Body of pancreas (tissue), 4 donors: Measurements from ENCODE around the gene FCN1. TPM values are rescaled to one million over a fixed set of nuclear protein-coding genes. Genes with fewer than 3 reads are reported as not detected.

Source experiments
- ATAC-seq: fragments of 150-250 bp; one replicate; pipeline ENCODE4 v1.9.1; 2016
- DNase-seq, 4 donors: peaks; one replicate each; pipeline ENCODE4 v3.0.0-alpha.2; 2019
- H3K27ac ChIP-seq, 4 donors: fragments of 200-600 bp; sonication (generic); 1 replicate in 3 of 4; 2 replicates in 1 of 4; pipeline versions ENCODE4 v1.5.1 to v1.6.1; 2016 to 2019; ENCODE audit warnings: mild to moderate bottlenecking in 1 of 4, mixed read lengths in 1 of 4, moderate library complexity in 1 of 4
- H3K27me3 ChIP-seq, 2 donors: fragments of 200-600 bp; sonication (generic); one replicate each; pipeline ENCODE4 v1.6.0; 2016; ENCODE audit warnings: mild to moderate bottlenecking in 1 of 2
- H3K36me3 ChIP-seq, 2 donors: fragments of 200-600 bp; sonication (generic); replicated peaks in 1 of 2; 2 replicates each; pipeline ENCODE4 v1.5.1; 2016; ENCODE audit warnings: low read depth in 2 of 2; ENCODE audit not compliant: insufficient read depth in 1 of 2
- H3K4me1 ChIP-seq: fragments of 200-600 bp; sonication (generic); one replicate; pipeline ENCODE4 v1.6.0; 2016
- H3K4me3 ChIP-seq, 2 donors: fragments of 200-600 bp; sonication (generic); 1 replicate in 1 of 2; 2 replicates in 1 of 2; pipeline ENCODE4 v1.5.1; 2016 to 2019
- H3K9me3 ChIP-seq, 3 donors: fragments of 200-600 bp; sonication (generic); 1 replicate in 2 of 3; 2 replicates in 1 of 3; pipeline ENCODE4 v1.5.1; 2016
- POLR2A ChIP-seq, 3 donors: fragments of 450-650 bp; IDR thresholded peaks; one replicate each; pipeline ENCODE4 v1.6.1; 2016; ENCODE audit warnings: antibody characterized with exemption in 3 of 3, mild to moderate bottlenecking in 2 of 3
- WGBS, 2 donors: methylation state at CpG; one replicate each; pipeline ENCODE4 v1.1.5; 2017; 5-methylcytosine and 5-hydroxymethylcytosine counted together
- intact Hi-C: fragments of 100-400 bp; cut with DNase I; formaldehyde crosslinking; loops from one replicate; pipeline ENCODE4 v1.15.1; 2023
- total RNA-seq, 2 donors: library from RNA; depleted of rRNA; stranded (reverse); fragments of >200 nt; gene quantifications; one replicate each; pipeline ENCODE4 v1.1.0, GENCODE V29; 2016
- TF ChIP-seq, protein P1 (sequence below), 7 experiments: fragments of 450-650 bp in 4 of 7; fragments of 200-600 bp in 3 of 7; sonication (generic) in 3 of 7; IDR thresholded peaks; one replicate each; pipeline ENCODE4 v1.5.1; 2016 to 2019; ENCODE audit warnings: antibody characterized with exemption in 7 of 7

Gene FCN1
- total RNA-seq, 2 donors from 2014 or later, result not detected

DNA sequence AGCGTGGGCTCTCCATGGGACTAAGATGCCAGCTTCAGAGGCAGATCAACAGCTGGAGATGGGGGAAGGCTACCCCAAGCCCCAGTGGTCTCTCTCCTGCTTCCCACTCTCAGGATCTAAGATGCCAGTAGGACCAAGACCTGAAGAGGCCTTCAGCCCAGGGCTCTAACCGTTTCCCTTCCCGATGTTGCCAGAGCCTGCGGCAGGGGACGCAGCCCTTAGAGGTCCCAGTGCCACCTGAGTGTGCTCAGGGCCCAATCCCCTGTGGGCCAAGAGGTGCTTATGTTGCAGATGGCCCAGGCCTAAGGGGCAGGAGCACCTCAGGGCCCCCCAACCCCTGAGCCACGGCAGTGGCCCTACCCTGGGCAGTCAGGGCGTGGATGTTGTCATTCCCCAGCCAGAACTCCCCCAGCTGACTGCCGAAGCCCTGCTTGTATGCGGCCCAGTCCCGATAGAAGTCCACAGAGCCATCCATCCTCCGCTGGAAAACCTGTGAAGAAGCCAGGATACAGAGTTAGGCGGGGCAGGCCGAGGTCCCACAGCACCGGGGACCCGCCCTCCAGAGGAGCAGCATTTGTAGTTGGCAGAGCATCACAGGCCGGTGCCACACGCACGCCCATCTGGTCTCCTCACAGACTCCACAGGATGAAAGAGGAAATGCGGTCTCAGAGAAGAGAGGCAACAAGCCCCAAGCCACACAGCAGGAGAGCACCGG lies 5.4 kb downstream of the FCN1 start:
- Histone ChIP-seq H3K4me1 (no peaks in the 10 kb centered on the region), H3K27me3 (no peaks in the 10 kb centered on the region), H3K27ac (no peak overlapping the region), H3K36me3 (no peaks in the 10 kb centered on the region), H3K4me3 (no peak overlapping the region), H3K9me3 (no peaks in the 10 kb centered on the region)
- intact Hi-C loops, result no loop called here
- WGBS, 2 donors, result 69 to 75% methylated on average over 8 to 20 of the region's 20 CpGs
- TF ChIP-seq POLR2A (IDR thresholded peaks at IDR 0.05), result no peak
- TF ChIP-seq, protein P1, sequence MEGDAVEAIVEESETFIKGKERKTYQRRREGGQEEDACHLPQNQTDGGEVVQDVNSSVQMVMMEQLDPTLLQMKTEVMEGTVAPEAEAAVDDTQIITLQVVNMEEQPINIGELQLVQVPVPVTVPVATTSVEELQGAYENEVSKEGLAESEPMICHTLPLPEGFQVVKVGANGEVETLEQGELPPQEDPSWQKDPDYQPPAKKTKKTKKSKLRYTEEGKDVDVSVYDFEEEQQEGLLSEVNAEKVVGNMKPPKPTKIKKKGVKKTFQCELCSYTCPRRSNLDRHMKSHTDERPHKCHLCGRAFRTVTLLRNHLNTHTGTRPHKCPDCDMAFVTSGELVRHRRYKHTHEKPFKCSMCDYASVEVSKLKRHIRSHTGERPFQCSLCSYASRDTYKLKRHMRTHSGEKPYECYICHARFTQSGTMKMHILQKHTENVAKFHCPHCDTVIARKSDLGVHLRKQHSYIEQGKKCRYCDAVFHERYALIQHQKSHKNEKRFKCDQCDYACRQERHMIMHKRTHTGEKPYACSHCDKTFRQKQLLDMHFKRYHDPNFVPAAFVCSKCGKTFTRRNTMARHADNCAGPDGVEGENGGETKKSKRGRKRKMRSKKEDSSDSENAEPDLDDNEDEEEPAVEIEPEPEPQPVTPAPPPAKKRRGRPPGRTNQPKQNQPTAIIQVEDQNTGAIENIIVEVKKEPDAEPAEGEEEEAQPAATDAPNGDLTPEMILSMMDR (IDR thresholded peaks at IDR 0.05), result no peak
- DNase-seq (no peak), ATAC-seq (no peak)

DNA sequence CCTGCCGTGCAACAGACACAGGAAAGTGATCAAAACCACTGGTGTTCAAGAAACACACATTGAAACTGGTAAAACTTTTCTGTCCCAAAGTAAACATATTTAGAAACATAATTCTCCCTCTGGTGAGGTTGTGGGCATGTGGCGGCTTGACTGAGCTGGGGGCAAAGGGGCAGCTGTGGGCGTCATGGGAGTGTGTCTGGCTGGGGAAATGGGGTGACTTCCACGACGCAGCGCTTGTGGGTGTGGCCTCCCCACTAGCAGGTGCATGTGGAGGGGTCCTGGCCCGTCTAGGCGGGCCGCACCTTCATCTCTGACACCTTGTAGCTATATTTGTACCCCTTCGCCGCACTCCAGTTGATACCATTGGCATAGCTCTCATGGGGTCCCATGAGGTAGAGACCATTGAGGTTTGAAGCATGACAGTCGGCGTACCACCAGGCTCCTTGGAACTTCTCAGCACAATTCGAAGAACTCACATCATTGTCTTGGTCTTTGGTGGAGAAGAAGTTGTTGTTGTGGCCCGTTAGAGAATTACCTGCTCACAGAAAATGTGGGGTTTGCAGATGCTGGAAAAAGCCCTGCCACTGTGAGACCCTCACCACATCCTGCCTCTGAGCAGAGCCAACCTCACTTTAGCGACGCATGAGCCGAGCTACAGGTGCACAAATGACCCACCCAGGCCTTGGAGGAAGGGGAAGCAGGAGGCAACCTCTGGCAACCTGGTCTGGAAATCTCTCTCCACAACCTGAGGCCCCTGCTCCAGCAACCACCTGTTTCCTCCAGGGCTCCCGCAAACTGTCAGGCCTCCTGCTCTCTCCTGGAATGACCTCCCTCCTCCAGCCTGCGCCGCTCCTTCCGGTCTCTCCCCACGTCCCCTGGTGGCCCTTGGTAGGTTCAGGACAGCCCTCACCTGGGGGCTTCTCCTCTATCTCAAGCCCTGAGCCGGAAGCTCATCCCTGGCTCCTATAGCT lies 7.9 kb downstream of the FCN1 start:
- no peak overlapping the region for H3K4me3 ChIP-seq
- H3K4me1 ChIP-seq, result no peaks in the 10 kb centered on the region
- H3K9me3 ChIP-seq, result no peaks in the 10 kb centered on the region
- no peak overlapping the region for H3K27ac ChIP-seq
- no peaks in the 10 kb centered on the region for H3K36me3 ChIP-seq
- TF ChIP-seq, protein P1 (IDR thresholded peaks at IDR 0.05), result no peak
- no peak for TF ChIP-seq POLR2A (IDR thresholded peaks at IDR 0.05)
- H3K27me3 ChIP-seq, result no peaks in the 10 kb centered on the region
- WGBS, 2 donors, result 66 to 78% methylated on average over 24 of the region's 24 CpGs
- no peak for ATAC-seq
- intact Hi-C loops, result no loop called here
- DNase-seq, result no peak

DNA sequence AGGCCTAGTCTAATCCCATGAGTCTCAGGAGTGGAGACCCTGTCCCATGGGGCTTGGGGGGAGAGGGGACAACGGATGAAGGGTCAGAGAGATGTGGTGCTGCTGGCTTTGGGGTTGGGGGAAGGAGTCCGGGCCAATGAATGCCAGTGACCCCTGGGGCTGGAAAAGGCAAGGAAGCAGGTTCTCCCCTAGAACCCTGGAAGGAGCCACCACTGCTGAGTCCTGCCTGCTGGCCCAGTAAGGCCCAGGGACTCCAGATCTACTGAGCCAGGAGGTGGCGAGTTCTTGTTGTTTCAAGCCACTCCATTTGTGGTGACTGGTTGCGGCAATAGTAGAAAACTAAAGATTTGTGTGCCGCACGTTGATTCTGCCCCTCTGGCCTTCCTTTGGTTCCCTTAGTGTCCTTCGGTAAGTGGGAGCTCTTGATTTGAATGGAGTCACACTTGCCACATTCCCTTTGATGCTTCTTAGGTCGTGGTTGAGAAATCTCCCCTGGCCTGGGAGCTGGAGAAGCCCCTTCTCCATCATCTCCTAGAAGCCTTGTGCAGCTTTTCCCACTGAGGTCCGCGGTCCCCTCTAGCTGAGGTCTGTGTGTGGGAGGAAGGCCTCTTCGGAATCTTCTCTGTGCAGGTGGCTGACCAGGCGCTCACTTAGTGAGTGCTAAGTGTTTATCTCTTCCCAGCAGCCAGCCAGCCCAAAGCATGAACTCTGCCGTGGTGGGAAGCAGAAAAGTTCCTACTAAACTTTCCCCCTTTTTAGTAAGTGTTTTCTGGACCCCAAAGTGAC lies 9.0 kb downstream of the FCN1 start:
- no peak for DNase-seq
- Histone ChIP-seq H3K4me3 (no peak overlapping the region), H3K4me1 (no peaks in the 10 kb centered on the region), H3K27ac (no peak overlapping the region), H3K27me3 (no peaks in the 10 kb centered on the region), H3K9me3 (no peaks in the 10 kb centered on the region), H3K36me3 (no peaks in the 10 kb centered on the region)
- ATAC-seq, result no peak
- 71 to 72% methylated on average over 13 of the region's 13 CpGs for WGBS, 2 donors
- TF ChIP-seq, protein P1 (IDR thresholded peaks at IDR 0.05), result no peak
- no peak for TF ChIP-seq POLR2A (IDR thresholded peaks at IDR 0.05)
- intact Hi-C loops, result no loop called here

DNA sequence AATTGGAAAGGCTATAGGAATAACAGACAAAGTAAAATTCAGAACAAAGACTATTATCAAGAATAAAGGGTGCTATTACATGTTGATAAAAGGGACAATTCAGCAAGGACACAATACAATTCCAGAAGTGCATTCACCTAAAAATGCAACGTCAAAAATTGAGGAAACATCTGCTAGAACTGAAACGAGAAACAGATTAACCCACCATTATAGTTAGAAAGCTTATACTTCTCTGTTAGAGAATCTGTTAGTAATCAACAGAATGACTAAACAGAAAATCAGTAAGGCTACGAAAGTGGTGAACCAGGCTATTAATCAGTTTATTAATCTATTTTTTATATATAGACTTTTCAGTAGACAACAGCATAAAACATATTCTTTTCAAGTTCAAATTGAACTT lies 14.8 kb downstream of the FCN1 start:
- H3K9me3 ChIP-seq, result peaks cover 0 to 5% (median 0%) of the 10 kb centered on the region in 3 donors
- no peaks in the 10 kb centered on the region for H3K36me3 ChIP-seq
- ATAC-seq (no peak), DNase-seq (no peak)
- no peak overlapping the region for H3K27ac ChIP-seq
- no peak for TF ChIP-seq POLR2A (IDR thresholded peaks at IDR 0.05)
- intact Hi-C loops, result no loop called here
- H3K27me3 ChIP-seq, result no peaks in the 10 kb centered on the region
- 34 to 43% methylated on average over 3 of the region's 3 CpGs for WGBS, 2 donors
- no peak overlapping the region for H3K4me3 ChIP-seq
- H3K4me1 ChIP-seq, result no peaks in the 10 kb centered on the region

DNA sequence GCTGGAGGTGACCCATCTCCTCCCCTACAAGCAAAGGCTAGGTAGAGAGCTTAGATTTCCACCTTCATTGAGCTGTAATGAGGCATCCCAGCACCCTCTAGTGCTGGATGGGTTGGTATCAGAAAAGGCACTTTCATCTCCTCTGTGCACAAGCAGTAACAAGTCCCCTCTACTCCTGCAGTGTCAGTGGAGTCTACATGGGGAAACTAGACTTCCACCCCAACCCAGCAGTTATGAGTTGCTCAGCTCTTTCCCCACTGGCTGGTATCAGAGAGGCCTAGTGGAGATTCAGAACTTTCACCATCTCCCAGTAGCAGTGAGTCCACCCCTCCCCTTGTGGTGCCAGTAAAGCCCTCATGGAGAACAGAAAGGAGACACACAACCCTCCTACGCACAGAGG lies 17.9 kb downstream of the FCN1 start:
- peaks cover 0 to 9% (median 0%) of the 10 kb centered on the region in 3 donors for H3K9me3 ChIP-seq
- H3K27me3 ChIP-seq, result no peaks in the 10 kb centered on the region
- 80 to 88% methylated on average over 1 of the region's 1 CpG for WGBS, 2 donors
- DNase-seq (no peak), ATAC-seq (no peak)
- H3K4me1 ChIP-seq, result no peaks in the 10 kb centered on the region
- H3K27ac ChIP-seq, result no peak overlapping the region
- intact Hi-C loops, result no loop called here
- H3K36me3 ChIP-seq, result no peaks in the 10 kb centered on the region
- TF ChIP-seq, protein P1 (IDR thresholded peaks at IDR 0.05), result no peak
- no peak for TF ChIP-seq POLR2A (IDR thresholded peaks at IDR 0.05)
- H3K4me3 ChIP-seq, result no peak overlapping the region
